H9 (cell line): Measurements from ENCODE around the gene HTRA1. TPM values are rescaled to one million over a fixed set of nuclear protein-coding genes. Genes with fewer than 3 reads are reported as not detected.

Source experiments
- DNase-seq: peaks from one replicate; pipeline ENCODE4 v3.0.0-alpha.2; 2017
- H2AFZ ChIP-seq: one replicate; pipeline ENCODE4 v1.6.1; 2013; ENCODE audit warnings: mild to moderate bottlenecking, low read length, control low read depth, moderate library complexity
- H2AK5ac ChIP-seq: 2 replicates; pipeline ENCODE4 v1.6.1; 2013; ENCODE audit warnings: low read length, control low read depth, mixed read lengths; ENCODE audit not compliant: insufficient read length
- H2BK120ac ChIP-seq: one replicate; pipeline ENCODE4 v1.6.1; 2013; ENCODE audit warnings: low read depth, mild to moderate bottlenecking, low read length, control low read depth, inconsistent platforms; ENCODE audit not compliant: poor library complexity, severe bottlenecking
- H2BK12ac ChIP-seq: 2 replicates; pipeline ENCODE4 v1.6.1; 2013; ENCODE audit warnings: low read length, control low read depth, mixed read lengths, low read depth; ENCODE audit not compliant: insufficient read length
- H2BK15ac ChIP-seq: 2 replicates; pipeline ENCODE4 v1.6.1; 2013; ENCODE audit warnings: low read depth, low read length, control low read depth
- H2BK20ac ChIP-seq: one replicate; pipeline ENCODE4 v1.6.1; 2013; ENCODE audit warnings: low read depth, mild to moderate bottlenecking, low read length, control low read depth, inconsistent platforms; ENCODE audit not compliant: poor library complexity, severe bottlenecking
- H2BK5ac ChIP-seq: 2 replicates; pipeline ENCODE4 v1.6.1; 2013; ENCODE audit warnings: low read length, control low read depth, mixed read lengths; ENCODE audit not compliant: insufficient read length
- H3K14ac ChIP-seq: 2 replicates; pipeline ENCODE4 v1.6.1; 2013; ENCODE audit warnings: low read length, control low read depth; ENCODE audit not compliant: insufficient read depth
- H3K18ac ChIP-seq: 2 replicates; pipeline ENCODE4 v1.6.1; 2013; ENCODE audit warnings: low read depth, mild to moderate bottlenecking, mixed read lengths, low read length, control low read depth; ENCODE audit not compliant: insufficient read length
- H3K23ac ChIP-seq: 2 replicates; pipeline ENCODE4 v1.6.1; 2013; ENCODE audit warnings: low read length, control low read depth, mixed read lengths, low read depth; ENCODE audit not compliant: insufficient read length
- H3K23me2 ChIP-seq: 2 replicates; pipeline ENCODE4 v1.6.1; 2013; ENCODE audit warnings: low read depth, mild to moderate bottlenecking, mixed read lengths, low read length, control low read depth; ENCODE audit not compliant: insufficient read length, poor library complexity, severe bottlenecking
- H3K27ac ChIP-seq: 2 replicates; pipeline ENCODE4 v1.5.1; 2013; ENCODE audit warnings: low read length, control low read depth, mixed read lengths, low read depth; ENCODE audit not compliant: insufficient read length
- H3K27me3 ChIP-seq: 2 replicates; pipeline ENCODE4 v1.6.1; 2013; ENCODE audit warnings: low read length, control low read depth, inconsistent platforms; ENCODE audit not compliant: insufficient read depth
- H3K4ac ChIP-seq: 2 replicates; pipeline ENCODE4 v1.6.1; 2013; ENCODE audit warnings: low read depth, mild to moderate bottlenecking, control low read depth, inconsistent platforms, low read length, moderate library complexity
- H3K4me1 ChIP-seq: 2 replicates; pipeline ENCODE4 v1.6.1; 2013; ENCODE audit warnings: low read length, control low read depth, inconsistent platforms; ENCODE audit not compliant: insufficient read depth
- H3K4me2 ChIP-seq: 2 replicates; pipeline ENCODE4 v1.6.1; 2013; ENCODE audit warnings: low read length, control low read depth, mixed read lengths; ENCODE audit not compliant: insufficient read length, insufficient read depth
- H3K56ac ChIP-seq: 2 replicates; pipeline ENCODE4 v1.6.1; 2013; ENCODE audit warnings: low read depth, mild to moderate bottlenecking, mixed read lengths, low read length, control low read depth; ENCODE audit not compliant: insufficient read length
- H3K79me1 ChIP-seq: 2 replicates; pipeline ENCODE4 v1.6.1; 2013; ENCODE audit warnings: low read depth, mild to moderate bottlenecking, moderate library complexity, low read length, control low read depth, inconsistent platforms; ENCODE audit not compliant: insufficient read depth, poor library complexity, severe bottlenecking
- H3K79me2 ChIP-seq: 2 replicates; pipeline ENCODE4 v1.6.1; 2013; ENCODE audit warnings: low read length, control low read depth, inconsistent platforms; ENCODE audit not compliant: insufficient read depth
- H3K9ac ChIP-seq: 2 replicates; pipeline ENCODE4 v1.6.1; 2013; ENCODE audit warnings: low read length, control low read depth, mixed read lengths; ENCODE audit not compliant: insufficient read length; ENCODE audit errors: extremely low read depth
- H3K9me3 ChIP-seq: one replicate; pipeline ENCODE4 v1.6.1; 2013; ENCODE audit warnings: low read depth, low read length, inconsistent platforms; ENCODE audit not compliant: control insufficient read depth
- H3T11ph ChIP-seq: one replicate; pipeline ENCODE4 v1.6.1; 2013; ENCODE audit warnings: mild to moderate bottlenecking, low read length, control low read depth, inconsistent platforms
- H4K20me1 ChIP-seq: one replicate; pipeline ENCODE4 v1.6.1; 2013; ENCODE audit not compliant: control insufficient read depth, insufficient read length, insufficient read depth
- H4K5ac ChIP-seq: 2 replicates; pipeline ENCODE4 v1.6.1; 2013; ENCODE audit warnings: low read depth, mild to moderate bottlenecking, mixed read lengths, low read length, control low read depth; ENCODE audit not compliant: insufficient read length
- H4K8ac ChIP-seq: replicated peaks from 2 replicates; pipeline ENCODE4 v1.6.1; 2013; ENCODE audit warnings: low read length, control low read depth, mixed read lengths, low read depth; ENCODE audit not compliant: insufficient read length
- H4K91ac ChIP-seq: 2 replicates; pipeline ENCODE4 v1.6.1; 2013; ENCODE audit warnings: low read depth, mild to moderate bottlenecking, moderate library complexity, mixed read lengths, low read length, control low read depth; ENCODE audit not compliant: insufficient read length
- H3K27ac Mint-ChIP-seq, 3 experiments: 2 replicates in 2 of 3; 3 replicates in 1 of 3; pipeline ENCODE4 v1.8.0; 2020 to 2021; ENCODE audit warnings: mixed read lengths in 3 of 3, mild to moderate bottlenecking in 1 of 3, moderate library complexity in 1 of 3
- H3K27me3 Mint-ChIP-seq: 2 replicates; pipeline ENCODE4 v1.8.0; 2021; ENCODE audit warnings: low read depth, mild to moderate bottlenecking, moderate library complexity, mixed read lengths
- H3K36me3 Mint-ChIP-seq, 3 experiments: 2 replicates in 2 of 3; 3 replicates in 1 of 3; pipeline ENCODE4 v1.8.0; 2020 to 2021; ENCODE audit warnings: low read depth in 3 of 3, mixed read lengths in 3 of 3; ENCODE audit not compliant: insufficient read depth in 1 of 3
- H3K4me1 Mint-ChIP-seq, 2 experiments: 2 replicates each; pipeline ENCODE4 v1.8.0; 2020; ENCODE audit warnings: mixed read lengths in 2 of 2
- H3K4me3 Mint-ChIP-seq, 2 experiments: 2 replicates in 1 of 2; 3 replicates in 1 of 2; pipeline ENCODE4 v1.8.0; 2020 to 2021; ENCODE audit warnings: mild to moderate bottlenecking in 2 of 2, mixed read lengths in 2 of 2, moderate library complexity in 1 of 2
- H3K9me3 Mint-ChIP-seq, 2 experiments: 2 replicates in 1 of 2; 3 replicates in 1 of 2; pipeline ENCODE4 v1.8.0; 2020; ENCODE audit warnings: mild to moderate bottlenecking in 2 of 2, mixed read lengths in 2 of 2, moderate library complexity in 1 of 2
- CTCF ChIP-seq: fragments of 200-600 bp; sonication (generic); conservative IDR thresholded peaks from 3 replicates; pipeline ENCODE4 v1.8.0; 2021; ENCODE audit warnings: antibody characterized with exemption, mild to moderate bottlenecking
- WGBS: extraction: QIAGEN DNeasy Blood & Tissue Kit; methylation state at CpG from one replicate; pipeline ENCODE4 v1.1.7; 2013; ENCODE audit warnings: missing lambda C conversion rate, low lambda C conversion rate, mixed read lengths; ENCODE audit not compliant: insufficient read length; ENCODE audit errors: extremely low coverage; 5-methylcytosine and 5-hydroxymethylcytosine counted together
- total RNA-seq: library from RNA; stranded (reverse); gene quantifications from 2 replicates; pipeline ENCODE4 v1.2.1, GENCODE V29; 2021

The HTRA1 gene
- total RNA-seq, 1 experiment from 2014 or later = 11.1 TPM

- Mint-ChIP-seq H3K4me3 (peak overlapping the region; percentile 64 to 81), H3K27ac (no peak overlapping the region), H3K36me3 (0 out of 7 replicates have a peak, but pooled peaks cover 0 to 3% (median 0%) of the 10 kb centered on the region in 3 experiments), H3K4me1 (peaks cover 19 to 35% of the 10 kb centered on the region in 2 experiments), H3K27me3 (peaks cover 84% of the 10 kb centered on the region), H3K9me3 (no peaks in the 10 kb centered on the region; a peak in 2 of 5 replicates)
- no CpG with 5 or more reads among the region's 47 CpGs for WGBS
- H3K14ac ChIP-seq = no peak overlapping the region
- no peak overlapping the region for H2AK5ac ChIP-seq
- no peaks in the 10 kb centered on the region for H3K9me3 ChIP-seq
- no peak overlapping the region for H4K5ac ChIP-seq
- peaks cover 30% of the 10 kb centered on the region for H3K27me3 ChIP-seq
- H3K23ac ChIP-seq = no peak overlapping the region
- no peak overlapping the region for H4K91ac ChIP-seq
- no peak overlapping the region for H3K18ac ChIP-seq
- H3K23me2 ChIP-seq = peaks cover 17% of the 10 kb centered on the region
- no peaks in the 10 kb centered on the region for H3K4me1 ChIP-seq
- H2BK12ac ChIP-seq = no peak overlapping the region
- no peak for TF ChIP-seq CTCF
- H3K79me2 ChIP-seq = no peaks in the 10 kb centered on the region
- no peak overlapping the region for H4K8ac ChIP-seq
- no peak overlapping the region for H3K9ac ChIP-seq
- no peak overlapping the region for H3K4ac ChIP-seq
- DNase-seq = no peak
- no peak overlapping the region for H3K56ac ChIP-seq
- no peak overlapping the region for H2BK5ac ChIP-seq
- H3K4me2 ChIP-seq = peak overlapping the region; percentile 61
- no peak overlapping the region for H3T11ph ChIP-seq
- no peak overlapping the region for H2AFZ ChIP-seq
- H2BK20ac ChIP-seq = no peak overlapping the region
- no peak overlapping the region for H2BK120ac ChIP-seq
- no peaks in the 10 kb centered on the region for H4K20me1 ChIP-seq
- H2BK15ac ChIP-seq = no peak overlapping the region
- H3K27ac ChIP-seq = no peak overlapping the region
- no peaks in the 10 kb centered on the region for H3K79me1 ChIP-seq
Measured at GRCh38 chr10:122462533-122463465, 1.4 kb downstream of the HTRA1 start.
